Suppressor macrophage (primary cell): ENCODE measurements around the gene ELMOD1.
A peak's percentile ranks its signal among the peaks of the same experiment; 100 is the strongest.

Experiments
- DNase-seq, 4 experiments: peaks; one replicate each; pipeline ENCODE4 v3.0.0-alpha.2; 2020 to 2022

The ELMOD1 gene

DNA sequence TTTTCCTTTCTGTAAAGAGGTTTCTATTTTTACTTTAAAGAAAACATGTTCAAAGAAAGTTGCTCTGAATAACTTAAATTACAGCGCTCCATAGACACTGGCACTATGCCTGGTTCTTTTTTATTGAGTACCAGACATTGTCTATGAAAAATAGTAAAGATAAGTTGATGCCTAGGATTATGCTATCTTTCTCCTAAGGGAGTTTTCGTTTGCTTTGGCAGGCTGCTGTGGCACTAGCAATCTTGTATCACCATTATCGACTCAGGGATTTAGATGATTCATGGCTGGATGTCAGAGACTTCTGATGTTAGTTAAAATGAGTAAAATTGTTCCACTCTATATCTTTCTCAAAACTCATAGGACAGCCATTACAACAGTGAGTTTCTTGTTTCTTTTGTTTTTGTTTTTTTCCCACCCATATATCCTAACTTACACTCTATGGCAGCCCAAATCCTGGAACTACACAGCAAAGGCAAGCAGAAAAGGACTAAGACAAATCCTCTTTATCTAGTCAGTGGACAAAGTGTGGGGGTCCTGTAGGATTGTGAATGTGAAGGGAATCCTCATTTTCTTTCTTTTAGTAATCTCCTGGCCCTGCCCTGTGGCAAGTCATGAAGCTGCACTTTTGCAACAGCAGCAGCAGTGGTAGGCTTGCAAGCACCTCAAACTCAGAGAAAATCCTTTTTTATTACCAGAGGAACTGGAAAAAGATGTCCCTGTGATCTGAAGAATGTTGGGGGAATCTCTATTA lies 100.2 kb downstream of the ELMOD1 start:
- no peak for DNase-seq

DNA sequence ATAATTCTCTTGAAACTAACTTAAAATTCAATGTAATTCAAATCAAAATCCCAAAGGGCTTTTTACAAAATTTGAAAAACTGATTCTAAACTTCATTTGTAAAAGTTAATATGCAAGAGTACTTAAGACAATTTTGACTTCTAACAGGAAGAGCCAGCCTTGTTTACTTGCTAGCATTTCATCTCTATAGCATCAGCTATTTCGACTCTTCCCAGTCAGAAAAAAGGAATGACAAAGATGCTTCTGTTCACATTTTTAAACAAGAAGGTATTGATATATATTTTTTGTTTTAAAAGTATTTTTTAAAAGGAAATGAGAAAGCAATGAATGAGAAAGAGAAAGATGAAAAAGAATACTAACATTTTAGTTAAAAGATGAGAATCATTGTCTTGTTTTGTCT lies 104.5 kb downstream of the ELMOD1 start:
- DNase-seq = no peak

DNA sequence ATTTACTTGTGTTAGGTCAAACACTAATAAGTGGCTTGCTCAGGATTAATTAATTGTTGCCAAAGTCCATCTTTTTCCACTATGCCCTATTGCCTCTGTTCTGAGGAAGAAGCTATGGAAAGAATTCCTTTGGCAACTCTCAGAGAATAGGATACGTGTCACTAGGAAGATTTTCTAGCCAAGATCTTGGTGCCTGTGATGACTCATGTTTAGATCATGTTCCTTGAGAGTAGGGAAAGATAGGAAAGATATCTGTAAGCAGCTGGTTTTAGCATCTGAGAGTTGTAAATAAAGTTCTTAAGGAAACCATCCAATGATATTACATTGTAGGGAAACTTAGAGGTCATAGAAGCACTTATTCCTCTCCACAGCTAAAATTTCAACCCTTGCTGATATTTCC lies 105.2 kb downstream of the ELMOD1 start:
- no peak for DNase-seq

DNA sequence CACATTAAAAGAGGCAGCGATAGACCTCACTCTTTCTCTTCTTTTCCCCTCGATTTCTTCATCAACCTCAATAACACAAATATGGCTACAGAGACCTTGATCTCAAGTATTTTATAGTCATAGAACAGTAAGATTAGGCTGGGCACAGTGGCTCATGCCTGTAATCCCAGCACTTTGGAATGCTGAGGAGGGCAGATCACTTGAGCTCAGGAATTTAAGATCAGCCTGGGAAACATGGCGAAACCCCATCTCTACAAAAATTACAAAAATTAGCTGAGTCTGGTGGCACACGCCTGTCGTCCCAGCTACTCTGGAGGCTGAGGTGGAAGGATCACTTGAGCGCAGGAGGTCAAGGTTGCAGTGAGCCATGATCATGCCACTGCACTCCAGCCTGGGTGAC lies 106.3 kb downstream of the ELMOD1 start:
- DNase-seq = no peak

DNA sequence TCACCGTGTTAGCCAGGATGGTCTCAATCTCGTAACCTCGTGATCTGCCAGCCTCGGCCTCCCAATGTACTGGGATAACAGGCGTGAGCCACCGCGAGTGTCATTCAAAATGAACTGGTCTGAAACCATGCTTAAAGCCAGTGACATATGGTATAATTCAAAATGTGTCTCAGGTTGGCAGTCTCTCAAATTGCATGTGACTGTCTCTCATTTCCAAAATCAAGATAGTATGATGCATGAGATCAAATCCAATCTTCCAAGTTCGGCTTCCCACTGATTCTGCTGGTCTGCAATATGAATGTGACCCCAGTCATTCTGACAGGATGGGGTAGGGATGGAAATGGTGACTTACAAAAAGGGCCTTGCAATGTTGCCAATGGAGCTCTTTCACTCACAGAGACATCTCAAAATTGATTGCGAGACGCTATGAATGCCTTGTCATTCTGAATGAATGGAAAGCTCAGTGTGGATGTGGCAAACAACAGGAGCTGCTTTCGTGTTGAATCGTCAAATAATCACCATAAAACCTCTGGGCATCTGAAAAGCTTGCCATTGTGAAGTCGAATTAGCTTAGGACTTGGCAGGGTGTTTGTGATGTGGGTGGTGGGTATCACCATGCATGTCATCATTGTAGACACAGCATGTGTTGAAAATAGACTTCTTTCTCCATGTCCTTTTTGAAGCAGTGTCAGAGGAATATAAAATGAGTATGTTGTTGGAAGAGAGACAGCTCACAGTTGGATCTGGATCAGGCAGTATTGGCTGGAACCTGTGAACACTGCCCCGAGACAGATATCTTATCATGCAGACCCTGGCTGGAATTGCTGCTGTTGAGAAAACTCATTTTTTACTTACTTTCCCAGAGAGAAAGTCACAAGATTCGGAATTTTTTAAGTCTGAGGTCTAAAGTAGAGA lies 108.7 kb downstream of the ELMOD1 start:
- DNase-seq = no peak

DNA sequence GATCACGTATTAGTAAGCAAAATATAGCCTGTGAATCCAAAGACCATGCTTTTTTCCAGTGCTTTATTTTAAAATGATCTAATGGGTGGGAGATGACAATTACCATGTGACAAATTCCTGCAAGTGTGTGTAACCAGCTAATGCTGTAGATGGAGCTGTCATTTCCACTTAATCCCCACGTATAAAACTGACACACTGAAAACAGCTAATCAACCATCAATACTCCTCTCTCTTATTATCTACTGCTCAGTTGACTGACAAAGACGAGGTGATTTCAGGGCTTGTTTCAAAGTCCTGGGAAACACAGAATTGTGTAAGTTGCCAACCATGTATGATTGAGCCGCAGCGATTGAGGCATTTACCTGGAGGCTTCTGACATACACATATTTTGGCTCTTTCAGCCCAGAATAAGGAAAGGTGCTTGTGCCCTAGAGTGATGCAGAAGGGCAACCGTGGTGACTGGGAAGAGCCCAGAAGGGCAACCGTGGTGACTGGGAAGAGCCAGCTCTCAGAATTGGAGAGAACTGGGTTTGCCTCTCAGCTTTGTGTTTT lies 111.2 kb downstream of the ELMOD1 start:
- no peak for DNase-seq

DNA sequence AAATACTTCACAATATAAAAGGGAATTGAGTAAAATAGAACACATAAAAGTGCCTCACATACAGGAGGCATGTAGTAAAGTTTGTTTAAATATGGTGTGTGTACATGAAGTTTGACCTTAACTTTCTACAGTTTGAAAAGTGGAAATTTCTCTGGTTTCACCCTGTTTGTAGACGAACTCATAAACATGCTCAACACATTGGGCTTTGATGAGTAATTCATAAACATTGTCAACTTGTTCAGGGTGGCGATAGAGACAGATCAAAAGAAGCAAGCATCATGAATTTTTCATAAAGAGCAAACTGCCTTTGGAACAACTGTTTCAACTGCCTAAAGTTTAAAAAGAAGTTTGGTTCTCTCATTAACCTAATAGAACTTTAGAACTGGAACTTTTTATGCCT lies 111.8 kb downstream of the ELMOD1 start:
- no peak for DNase-seq

DNA sequence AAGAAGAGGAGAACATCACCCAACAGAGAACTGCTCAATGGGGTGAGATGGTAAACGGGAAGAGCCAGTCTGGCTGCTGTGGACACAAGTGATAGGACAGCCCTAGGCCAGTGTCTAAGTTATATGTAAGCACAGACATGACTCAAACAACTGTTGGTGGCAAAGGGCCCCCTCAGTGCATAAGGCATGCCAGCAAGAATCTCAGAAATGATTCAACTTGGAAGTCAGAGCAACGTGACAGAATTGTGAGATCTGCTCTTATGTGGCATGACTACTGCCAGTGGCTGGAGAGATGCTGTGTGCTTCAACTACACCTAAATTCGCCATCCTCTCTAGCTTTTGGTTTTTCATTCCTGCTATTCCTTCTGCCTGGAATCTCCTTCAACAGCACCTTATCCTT lies 113.5 kb downstream of the ELMOD1 start:
- DNase-seq = no peak

DNA sequence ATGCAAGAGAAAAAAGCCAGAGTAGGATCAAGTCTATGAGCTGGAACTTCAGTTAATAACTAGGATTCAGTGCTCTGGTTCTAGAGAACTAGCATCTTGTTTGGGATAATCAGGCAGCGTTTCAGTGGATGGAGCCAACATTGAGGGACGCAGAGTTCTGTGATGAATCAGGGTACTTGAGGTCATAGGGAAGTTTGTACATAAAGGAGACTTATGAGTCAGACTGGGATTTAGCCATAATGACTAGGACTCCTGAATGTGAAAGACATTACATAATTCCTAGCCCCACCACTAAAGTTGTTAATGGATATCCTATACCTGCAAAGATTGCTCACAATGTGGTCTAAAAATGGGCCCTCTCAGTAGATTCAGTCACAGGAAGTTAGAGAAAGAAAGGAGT lies 114.1 kb downstream of the ELMOD1 start:
- DNase-seq = peak in 2 of 4 experiments; percentile 12 to 16

DNA sequence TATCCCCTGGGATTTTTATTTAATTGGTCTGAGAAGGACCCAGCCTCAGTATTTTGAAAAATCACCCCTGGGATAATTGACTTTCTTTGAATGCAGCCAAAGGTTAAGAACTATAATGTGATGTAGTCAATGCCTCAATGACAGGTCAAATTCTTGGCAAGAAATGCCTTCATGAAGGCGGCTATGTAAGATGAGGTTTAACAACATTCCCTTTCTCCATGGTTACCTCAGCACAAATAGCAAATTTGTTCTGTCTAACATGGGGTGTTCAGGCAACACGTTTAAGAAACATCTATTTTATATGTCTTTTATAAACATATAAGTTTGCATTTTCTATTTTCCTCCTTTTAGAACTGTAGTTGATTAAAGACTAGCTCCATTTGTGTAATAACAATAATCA lies 115.6 kb downstream of the ELMOD1 start:
- DNase-seq = no peak

DNA sequence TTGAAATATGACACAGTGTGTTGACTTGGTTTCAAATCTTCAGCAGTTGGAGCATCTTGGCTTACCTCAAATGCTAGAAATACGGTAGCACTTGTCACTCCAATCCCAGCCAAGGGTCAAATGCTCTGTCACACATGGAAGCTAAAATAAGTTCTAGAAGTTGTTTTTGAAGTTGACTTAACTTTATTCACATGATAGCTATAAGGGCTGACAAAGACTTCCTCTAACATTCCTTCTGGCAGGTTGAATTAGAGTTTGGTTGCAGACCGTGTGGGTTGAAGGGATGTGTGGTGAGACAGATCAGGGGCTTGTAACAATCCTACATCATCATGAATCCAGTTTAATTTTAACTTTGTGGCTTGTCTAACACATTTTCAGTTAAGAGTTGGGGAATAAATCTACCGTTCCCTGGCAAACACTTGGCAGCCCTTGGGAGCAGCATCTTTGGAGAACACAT lies 116.3 kb downstream of the ELMOD1 start:
- no peak for DNase-seq

DNA sequence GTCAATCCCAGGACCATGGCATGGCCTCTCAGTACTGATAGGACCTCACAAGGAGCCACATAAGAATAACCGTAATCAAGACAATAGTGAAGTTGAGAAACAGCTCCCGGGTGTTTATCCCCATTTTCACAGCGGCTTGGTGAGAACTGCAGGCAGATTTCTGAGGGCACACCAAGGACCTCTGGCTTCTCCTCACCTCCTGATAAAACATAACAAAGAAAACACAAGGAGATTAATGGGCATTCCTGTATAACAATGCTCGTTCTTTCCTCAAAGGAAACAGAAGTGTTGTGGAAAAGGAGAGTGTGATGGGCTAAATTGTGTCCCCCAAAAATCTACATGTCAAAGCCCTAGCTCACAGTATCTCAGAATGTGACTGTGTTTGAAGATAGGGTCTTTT lies 116.9 kb downstream of the ELMOD1 start:
- no peak for DNase-seq

DNA sequence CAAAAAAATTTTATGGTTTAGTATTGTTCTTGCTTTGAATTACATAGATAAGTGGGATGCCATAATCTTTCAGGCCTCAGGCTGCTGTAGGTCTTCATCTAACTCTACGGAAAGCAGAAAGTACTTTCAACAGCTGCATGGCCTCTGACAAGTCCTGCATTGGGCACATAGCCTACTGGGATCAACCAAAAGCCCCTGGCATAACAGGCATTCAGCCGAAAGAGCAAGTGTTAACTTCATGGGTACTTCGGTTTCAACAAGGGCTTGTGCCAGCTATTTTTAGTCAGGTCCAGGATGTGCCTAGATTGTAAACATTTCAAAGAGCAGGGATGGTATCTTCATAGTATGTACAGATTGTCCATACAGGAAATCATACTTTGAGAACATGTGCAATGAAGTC lies 117.8 kb downstream of the ELMOD1 start:
- no peak for DNase-seq

DNA sequence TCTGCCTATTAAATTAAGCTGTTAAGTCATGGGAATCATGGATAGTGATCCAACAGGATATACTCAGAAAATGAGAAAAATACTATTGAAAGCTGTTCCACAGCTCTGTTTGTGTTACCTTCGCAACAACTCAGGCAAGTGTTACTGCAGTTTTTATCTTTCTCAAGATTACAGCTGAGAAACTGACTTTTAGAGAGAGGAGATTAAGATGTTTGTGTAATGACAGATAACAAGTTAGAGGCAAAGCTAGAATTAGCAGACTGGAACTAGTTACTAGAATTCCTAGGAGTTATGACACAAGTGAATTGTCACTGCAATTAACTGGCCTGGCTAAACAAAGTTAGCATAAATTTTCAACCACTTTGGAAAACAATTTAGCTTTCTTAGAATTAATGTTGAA lies 119.4 kb downstream of the ELMOD1 start:
- DNase-seq = no peak

DNA sequence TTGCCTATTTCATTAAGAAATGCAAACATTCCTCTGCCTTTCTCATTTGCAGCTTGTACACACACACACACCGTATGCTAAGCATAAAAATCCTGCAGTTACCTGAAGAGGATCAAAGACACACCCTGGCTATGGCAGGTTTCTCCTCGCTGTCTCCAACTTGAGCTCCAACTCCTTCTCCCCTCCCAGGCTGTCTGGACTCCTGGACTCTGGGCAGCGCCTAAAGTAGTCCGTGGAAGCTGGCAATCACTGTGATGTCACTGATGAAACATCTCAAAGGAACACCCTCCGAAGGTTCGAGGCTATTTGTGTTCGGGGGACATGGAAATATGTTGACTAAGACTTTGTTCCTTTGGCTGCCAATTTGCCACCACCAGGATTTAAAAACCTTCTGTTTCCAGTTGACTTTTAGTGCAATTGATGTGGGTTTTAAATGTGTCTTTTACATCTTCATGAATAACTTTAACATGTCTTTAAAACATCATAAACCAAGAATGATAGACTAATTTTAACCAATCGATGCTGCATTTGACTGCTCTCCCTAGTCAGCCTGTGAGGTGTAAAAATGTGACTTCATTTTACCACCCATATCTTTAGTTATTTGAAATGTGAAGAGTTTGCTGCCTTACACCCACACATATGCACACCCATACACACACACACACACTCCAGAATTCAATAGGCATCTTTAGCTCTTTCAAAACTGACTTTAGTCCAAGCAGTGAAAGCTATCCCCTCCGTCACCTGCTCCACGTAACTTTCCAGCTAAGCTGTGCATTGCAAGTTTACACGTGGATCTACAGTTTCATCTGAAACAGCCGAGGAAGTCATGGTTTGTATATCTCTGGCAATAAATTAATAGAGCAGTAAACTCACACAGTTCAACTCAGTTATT lies 121.2 kb downstream of the ELMOD1 start, which contains the start of gene SLN:
Gene SLN (minus strand): TSS at position 196 of the 895 bp plus-strand sequence.
- DNase-seq = no peak

DNA sequence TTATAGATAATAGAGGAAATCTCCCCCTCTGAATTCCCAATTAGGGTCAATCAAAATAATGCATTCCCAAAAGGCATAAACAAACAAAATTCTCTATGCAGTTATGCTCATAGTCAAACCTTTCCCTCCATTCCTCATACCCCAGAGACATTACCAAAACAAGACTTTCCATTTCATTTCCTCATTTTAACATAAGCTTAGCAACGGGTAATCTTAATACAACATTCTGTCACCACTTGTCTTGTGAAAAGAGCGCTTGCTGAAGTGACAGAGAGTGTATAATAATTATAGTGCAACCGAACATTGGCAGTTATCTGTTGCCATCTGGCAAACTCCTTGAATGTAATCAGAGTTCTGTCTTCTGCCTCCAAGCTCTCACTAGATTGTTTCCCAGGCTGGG lies 122.1 kb downstream of the ELMOD1 start:
- DNase-seq = no peak
